ENCODE data around the gene URB1. TPM values are rescaled to one million over a fixed set of nuclear protein-coding genes. Genes with fewer than 3 reads are reported as not detected.

Gene URB1
- total RNA-seq, 2 experiments from 2014 or later = 19.4 to 25.4 TPM

DNA sequence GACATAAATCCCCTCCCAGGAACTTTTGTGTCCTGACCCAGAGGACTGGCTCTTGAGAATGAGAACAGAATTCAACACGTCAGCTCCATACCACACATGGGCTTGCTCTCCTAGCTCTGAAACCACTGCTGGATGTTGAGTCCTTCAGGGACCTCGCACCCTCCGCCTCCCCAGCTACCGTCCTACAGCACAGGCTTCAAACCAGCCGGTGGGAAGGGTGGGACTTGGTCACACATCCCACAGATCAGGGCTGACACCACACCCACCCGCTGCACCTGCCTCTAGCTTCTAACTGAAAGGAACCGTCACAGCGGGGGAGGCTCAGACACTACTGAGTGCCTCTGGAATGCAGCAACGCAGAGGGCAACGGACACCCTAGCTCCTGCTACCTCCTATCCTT is 70.1 kb downstream of the URB1 start:
- no peak for DNase-seq (ENCODE audit: low spot score)
- TF ChIP-seq CTCF (conservative IDR thresholded peaks at IDR 0.05; ENCODE audit: low read length) = no peak
- no peak for TF ChIP-seq EZH2phosphoT487 (IDR thresholded peaks at IDR 0.05; ENCODE audit: borderline replicate concordance, low read depth, low read length)
- Histone ChIP-seq H3K27ac (ENCODE audit: low read depth, low read length, poor library complexity, severe bottlenecking) (no peak overlapping the region), H2AFZ (ENCODE audit: low read length) (no peak overlapping the region), H3K4me1 (ENCODE audit: insufficient read depth, low read length, poor library complexity, severe bottlenecking) (no peaks in the 10 kb centered on the region), H3K9me3 (ENCODE audit: low read length) (no peaks in the 10 kb centered on the region), H3K9me2 (ENCODE audit: insufficient read depth, low read length) (no peaks in the 10 kb centered on the region), H3K4me3 (ENCODE audit: low read depth, low read length, poor library complexity, severe bottlenecking) (no peak overlapping the region), H3K4me2 (ENCODE audit: low read length) (no peak overlapping the region), H3K36me3 (ENCODE audit: insufficient read depth, low read length) (peaks cover 98% of the 10 kb centered on the region), H4K20me1 (ENCODE audit: insufficient read depth, low read length) (no peaks in the 10 kb centered on the region), H3K79me2 (ENCODE audit: insufficient read depth, low read depth, low read length) (no peaks in the 10 kb centered on the region)
- BruUV-seq (replicated peaks) = no TSS peak
- POLR2A ChIA-PET = no interaction called here
- CTCF ChIA-PET (ENCODE audit: unreplicated experiment) = no interaction called here
- intact Hi-C loops (cut with micrococcal nuclease; ENCODE audit: unreplicated experiment) = no loop called here

DNA sequence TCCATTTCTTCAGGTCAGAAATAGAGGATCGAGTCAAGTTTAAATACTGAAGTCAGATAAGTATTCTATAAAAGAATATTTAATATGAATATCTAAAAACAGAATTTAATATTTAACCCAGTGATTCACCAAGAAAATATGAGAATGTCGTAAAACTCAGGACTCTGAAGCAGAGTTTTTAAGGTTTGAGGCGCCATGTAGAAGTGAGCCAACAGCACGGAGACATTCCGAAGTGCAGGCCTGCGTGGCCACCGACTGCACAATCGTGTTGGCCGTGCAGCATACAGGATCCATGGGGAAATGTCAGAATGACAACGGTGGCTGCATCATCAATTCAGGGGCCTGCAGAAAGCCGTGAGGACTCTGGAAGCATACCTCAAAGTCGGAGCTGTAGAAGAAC is 70.7 kb downstream of the URB1 start:
- CTCF ChIA-PET (ENCODE audit: unreplicated experiment) = no interaction called here
- H3K4me2 ChIP-seq (ENCODE audit: low read length) = no peak overlapping the region
- no peak overlapping the region for H3K4me3 ChIP-seq (ENCODE audit: low read depth, low read length, poor library complexity, severe bottlenecking)
- H3K79me2 ChIP-seq (ENCODE audit: insufficient read depth, low read depth, low read length) = no peaks in the 10 kb centered on the region
- H3K4me1 ChIP-seq (ENCODE audit: insufficient read depth, low read length, poor library complexity, severe bottlenecking) = no peaks in the 10 kb centered on the region
- H3K27ac ChIP-seq (ENCODE audit: low read depth, low read length, poor library complexity, severe bottlenecking) = no peak overlapping the region
- H3K9me3 ChIP-seq (ENCODE audit: low read length) = no peaks in the 10 kb centered on the region
- no peak for DNase-seq (ENCODE audit: low spot score)
- POLR2A ChIA-PET = no interaction called here
- BruUV-seq (replicated peaks) = no TSS peak
- TF ChIP-seq EZH2phosphoT487 (IDR thresholded peaks at IDR 0.05; ENCODE audit: borderline replicate concordance, low read depth, low read length) (no peak), CTCF (conservative IDR thresholded peaks at IDR 0.05; ENCODE audit: low read length) (no peak)
- H3K9me2 ChIP-seq (ENCODE audit: insufficient read depth, low read length) = no peaks in the 10 kb centered on the region
- intact Hi-C loops (cut with micrococcal nuclease; ENCODE audit: unreplicated experiment) = no loop called here
- peaks cover 98% of the 10 kb centered on the region for H3K36me3 ChIP-seq (ENCODE audit: insufficient read depth, low read length)
- no peak overlapping the region for H2AFZ ChIP-seq (ENCODE audit: low read length)
- no peaks in the 10 kb centered on the region for H4K20me1 ChIP-seq (ENCODE audit: insufficient read depth, low read length)

- Histone ChIP-seq H4K20me1 (ENCODE audit: insufficient read depth, low read length) (no peaks in the 10 kb centered on the region), H3K9me2 (ENCODE audit: insufficient read depth, low read length) (no peaks in the 10 kb centered on the region), H3K4me3 (ENCODE audit: low read depth, low read length, poor library complexity, severe bottlenecking) (no peak overlapping the region), H3K36me3 (ENCODE audit: insufficient read depth, low read length) (peaks cover 99% of the 10 kb centered on the region), H3K9me3 (ENCODE audit: low read length) (no peaks in the 10 kb centered on the region), H3K4me1 (ENCODE audit: insufficient read depth, low read length, poor library complexity, severe bottlenecking) (no peaks in the 10 kb centered on the region), H3K27ac (ENCODE audit: low read depth, low read length, poor library complexity, severe bottlenecking) (no peak overlapping the region), H2AFZ (ENCODE audit: low read length) (no peak overlapping the region), H3K79me2 (ENCODE audit: insufficient read depth, low read depth, low read length) (no peaks in the 10 kb centered on the region), H3K4me2 (ENCODE audit: low read length) (no peak overlapping the region)
- BruUV-seq (replicated peaks) = no TSS peak
- ChIA-PET CTCF (ENCODE audit: unreplicated experiment) (no interaction called here), POLR2A (no interaction called here)
- intact Hi-C loops (cut with micrococcal nuclease; ENCODE audit: unreplicated experiment) = no loop called here
- no peak for DNase-seq (ENCODE audit: low spot score)
- TF ChIP-seq CTCF (conservative IDR thresholded peaks at IDR 0.05; ENCODE audit: low read length) = no peak
- no peak for TF ChIP-seq EZH2phosphoT487 (IDR thresholded peaks at IDR 0.05; ENCODE audit: borderline replicate concordance, low read depth, low read length)
These were observed 71.3 kb downstream of the URB1 start for GRCh38 chr21:32321480-32321879.
